Fibroblast of the aortic adventitia (primary cell): ENCODE data around the gene EPHB3. TPM values are rescaled to one million over a fixed set of nuclear protein-coding genes. Genes with fewer than 3 reads are reported as not detected.

Experiments used
- DNase-seq: peaks from one replicate; pipeline ENCODE4 v3.0.0-alpha.2; 2010; ENCODE audit warnings: low read depth
- H3K4me3 ChIP-seq: 2 replicates; pipeline ENCODE4 v1.5.1; 2011; ENCODE audit warnings: low read depth, mild to moderate bottlenecking, control low read depth, low read length, moderate library complexity
- total RNA-seq: library from RNA; depleted of rRNA; stranded (reverse); fragments of >200 nt; gene quantifications from 2 replicates; pipeline ENCODE4 v1.2.3, GENCODE V29; 2012; ENCODE audit warnings: low replicate concordance
- TF ChIP-seq, protein P1 (sequence below): IDR thresholded peaks from 2 replicates; pipeline ENCODE4 v1.5.1; 2011; ENCODE audit warnings: mild to moderate bottlenecking, low read length, control low read depth, inconsistent platforms; ENCODE audit not compliant: insufficient read depth

Gene EPHB3
- total RNA-seq, 1 donor, result 2.5 TPM

DNA sequence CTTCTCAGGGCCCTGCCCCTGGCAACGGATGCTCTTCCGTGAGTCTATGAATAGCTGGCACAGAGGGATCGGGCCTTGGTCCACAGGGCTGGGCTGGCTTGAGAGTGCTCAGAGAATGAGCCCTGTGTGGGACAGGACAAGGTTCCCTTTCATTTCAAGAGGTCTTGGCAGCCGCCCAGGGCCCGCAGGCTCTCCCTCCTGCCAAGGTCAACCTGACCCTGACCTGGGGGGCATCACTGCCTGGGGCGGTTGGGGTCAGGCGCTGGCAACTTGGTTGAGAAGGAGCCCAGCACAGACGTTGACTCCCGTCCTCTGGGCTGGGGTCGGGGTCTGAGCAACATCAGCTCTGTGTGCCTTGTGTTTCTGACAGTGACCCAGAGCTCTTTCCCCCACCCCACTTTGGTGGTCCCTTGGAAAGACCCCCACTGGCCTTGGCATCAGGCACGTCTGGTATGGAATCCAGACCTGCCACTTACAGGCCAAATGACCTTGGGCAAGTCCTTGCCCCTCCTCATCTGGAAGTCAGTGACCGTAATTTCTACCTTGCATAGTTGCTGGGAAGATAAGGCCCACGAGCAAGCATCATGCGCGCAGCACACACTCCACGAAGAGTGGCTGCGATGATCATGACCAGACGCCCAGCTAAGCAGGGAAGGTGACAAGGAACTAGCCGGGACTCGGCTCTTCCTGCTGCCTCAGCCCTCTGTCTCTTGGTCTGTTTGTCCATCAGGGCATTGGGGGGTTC is 36.4 kb downstream of the EPHB3 start:
- no peak overlapping the region for H3K4me3 ChIP-seq
- TF ChIP-seq, protein P1, sequence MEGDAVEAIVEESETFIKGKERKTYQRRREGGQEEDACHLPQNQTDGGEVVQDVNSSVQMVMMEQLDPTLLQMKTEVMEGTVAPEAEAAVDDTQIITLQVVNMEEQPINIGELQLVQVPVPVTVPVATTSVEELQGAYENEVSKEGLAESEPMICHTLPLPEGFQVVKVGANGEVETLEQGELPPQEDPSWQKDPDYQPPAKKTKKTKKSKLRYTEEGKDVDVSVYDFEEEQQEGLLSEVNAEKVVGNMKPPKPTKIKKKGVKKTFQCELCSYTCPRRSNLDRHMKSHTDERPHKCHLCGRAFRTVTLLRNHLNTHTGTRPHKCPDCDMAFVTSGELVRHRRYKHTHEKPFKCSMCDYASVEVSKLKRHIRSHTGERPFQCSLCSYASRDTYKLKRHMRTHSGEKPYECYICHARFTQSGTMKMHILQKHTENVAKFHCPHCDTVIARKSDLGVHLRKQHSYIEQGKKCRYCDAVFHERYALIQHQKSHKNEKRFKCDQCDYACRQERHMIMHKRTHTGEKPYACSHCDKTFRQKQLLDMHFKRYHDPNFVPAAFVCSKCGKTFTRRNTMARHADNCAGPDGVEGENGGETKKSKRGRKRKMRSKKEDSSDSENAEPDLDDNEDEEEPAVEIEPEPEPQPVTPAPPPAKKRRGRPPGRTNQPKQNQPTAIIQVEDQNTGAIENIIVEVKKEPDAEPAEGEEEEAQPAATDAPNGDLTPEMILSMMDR, result no peak
- DNase-seq, result no peak

DNA sequence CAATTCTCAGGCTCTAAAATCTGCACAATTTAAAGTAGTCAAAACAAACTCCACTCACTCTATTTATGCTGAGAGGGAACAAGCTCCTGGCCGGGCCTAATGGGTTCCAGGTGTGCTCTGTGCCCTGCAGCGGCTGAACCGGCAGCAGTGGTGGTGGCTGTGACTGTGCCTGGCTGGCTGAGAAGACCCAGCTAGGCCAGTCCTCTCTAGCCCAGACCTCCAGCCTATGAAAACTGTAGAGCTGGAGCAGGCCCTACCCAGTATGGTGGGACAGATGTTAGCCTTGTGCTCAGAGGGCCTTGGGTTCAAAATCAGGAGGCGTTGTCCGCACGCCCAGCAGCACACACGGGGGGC is 37.0 kb downstream of the EPHB3 start:
- TF ChIP-seq, protein P1, result no peak
- H3K4me3 ChIP-seq, result no peak overlapping the region
- DNase-seq, result no peak

DNA sequence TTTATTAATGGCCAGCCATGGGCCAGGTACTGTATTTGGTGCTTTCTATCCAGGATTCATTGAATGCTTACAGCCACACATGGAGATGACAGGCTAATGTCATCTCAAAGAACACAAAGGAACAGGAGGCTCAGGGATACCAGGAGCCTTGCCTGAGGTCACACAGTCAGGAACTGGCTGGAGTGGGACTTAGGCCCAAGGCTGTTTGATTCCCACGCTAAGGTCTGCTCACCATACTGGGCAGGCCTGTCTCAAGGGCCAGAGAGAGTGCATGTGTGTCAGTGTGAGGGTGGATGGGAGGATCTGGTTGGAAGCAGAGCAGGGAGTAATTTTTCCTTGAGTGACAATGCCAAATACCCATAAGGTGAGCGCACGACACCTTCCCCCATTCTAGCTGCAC is 37.6 kb downstream of the EPHB3 start:
- TF ChIP-seq, protein P1, result no peak
- DNase-seq, result no peak
- no peak overlapping the region for H3K4me3 ChIP-seq

DNA sequence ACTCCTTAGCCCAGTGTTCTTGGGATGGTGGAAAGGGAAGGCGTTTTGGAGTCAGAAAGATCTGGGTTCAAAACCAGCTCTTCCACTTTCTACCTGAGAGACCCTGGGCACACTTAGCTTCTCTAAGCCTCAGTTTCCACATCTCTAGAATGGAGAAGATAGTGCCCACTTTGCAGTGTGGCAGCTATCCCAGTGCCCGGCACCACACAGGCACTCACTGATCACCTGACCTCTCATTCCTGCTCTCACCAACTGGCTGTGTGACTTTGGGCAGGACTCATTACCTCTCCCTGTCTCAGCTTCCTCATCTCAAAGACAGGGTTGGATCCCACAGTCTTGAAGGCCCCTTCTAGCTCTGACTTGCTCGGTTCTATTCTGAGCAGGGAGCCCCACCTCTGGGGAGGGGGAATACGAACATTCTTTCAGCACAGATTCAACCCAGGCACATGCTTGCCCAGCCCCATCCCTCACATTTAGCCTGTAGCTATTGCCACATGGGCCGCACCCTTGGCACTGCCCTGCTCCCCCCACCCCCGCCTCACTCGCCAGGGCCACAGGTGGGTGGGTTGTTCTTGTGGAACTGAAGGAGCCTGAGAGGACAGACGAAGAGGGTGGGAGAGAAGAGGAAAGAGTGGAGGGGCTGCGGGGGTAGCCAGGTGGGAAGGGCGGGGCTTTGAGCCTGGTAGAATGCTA is 39.2 kb downstream of the EPHB3 start:
- H3K4me3 ChIP-seq, result no peak overlapping the region
- no peak for DNase-seq
- TF ChIP-seq, protein P1, result no peak

DNA sequence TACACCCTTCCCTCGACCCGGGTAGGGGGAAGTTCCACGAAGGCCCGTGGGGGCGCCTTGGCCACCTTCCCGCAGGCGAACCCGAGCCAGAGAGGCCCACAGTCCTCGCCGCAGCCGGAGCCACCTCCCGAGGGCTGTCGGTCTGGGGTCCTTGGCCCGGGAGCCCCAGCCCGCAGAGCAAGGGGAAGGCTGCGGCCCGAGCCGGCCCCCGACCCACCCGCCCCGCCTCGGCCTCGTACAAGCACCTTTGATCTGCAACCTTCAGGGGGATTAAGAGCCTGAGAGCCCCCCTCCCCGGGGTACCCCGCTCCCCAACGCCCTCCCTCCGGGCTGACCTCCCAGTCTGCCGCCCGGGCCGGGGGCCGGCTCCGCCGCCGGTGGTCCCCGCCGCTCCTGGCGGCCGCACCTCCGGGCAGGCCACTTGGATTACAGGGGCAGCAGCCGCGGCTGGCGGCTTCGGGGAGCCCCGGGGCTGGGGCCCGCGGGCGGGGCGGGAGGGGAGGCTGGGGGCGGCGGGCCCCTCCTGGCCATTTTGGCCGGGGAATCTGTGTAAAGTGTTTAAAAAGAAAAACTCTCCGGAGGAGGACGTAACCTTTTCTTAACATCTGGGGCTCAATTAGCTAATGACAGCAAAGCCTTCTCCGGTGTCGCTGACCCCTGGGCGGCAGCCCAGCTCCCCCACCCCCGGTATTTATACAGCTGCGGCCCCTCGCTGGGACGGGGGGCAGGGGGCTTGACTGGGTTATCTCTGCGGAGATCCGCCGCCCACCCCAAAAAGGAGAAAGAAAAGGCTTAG is 40.2 kb downstream of the EPHB3 start:
- TF ChIP-seq, protein P1, result no peak
- DNase-seq, result no peak
- no peak overlapping the region for H3K4me3 ChIP-seq

DNA sequence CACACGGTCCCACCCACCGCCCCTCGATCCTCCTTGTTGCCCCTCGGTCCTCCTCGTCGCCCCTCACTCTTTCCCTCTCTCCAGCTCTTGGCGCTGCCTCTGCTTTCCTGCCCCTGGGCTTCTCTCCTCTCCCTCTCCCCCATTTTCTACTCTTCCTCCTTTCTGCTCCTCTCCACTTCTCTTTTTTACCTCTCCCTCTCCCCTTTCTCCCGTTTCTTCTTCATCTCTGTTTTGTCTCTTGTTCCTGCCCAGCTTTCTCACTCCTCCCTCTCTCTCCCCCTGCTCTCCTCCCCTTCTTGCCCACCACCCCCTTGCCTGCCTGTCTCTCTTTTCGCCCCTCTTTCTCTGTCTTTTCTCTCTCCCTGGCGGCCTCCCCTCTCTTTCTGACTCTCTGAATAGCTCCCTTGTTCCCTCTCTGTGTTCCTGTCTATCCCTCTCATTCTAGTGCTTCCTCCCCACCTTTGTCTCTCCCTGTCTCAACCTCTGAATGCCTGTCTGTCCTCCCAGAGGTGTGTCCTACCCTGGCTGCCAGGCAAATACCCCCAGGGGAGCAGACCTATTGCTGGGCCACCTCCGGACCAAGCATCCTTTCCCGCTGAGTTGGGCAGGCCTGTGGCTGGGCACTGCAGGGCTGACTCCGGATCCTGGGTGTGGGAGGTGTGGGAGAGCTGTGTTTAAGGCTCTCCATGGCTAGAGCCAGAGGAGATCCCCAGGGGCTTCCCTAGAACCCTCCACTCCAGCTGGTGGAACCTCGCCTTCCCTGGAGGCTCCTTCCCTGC is 41.0 kb downstream of the EPHB3 start:
- H3K4me3 ChIP-seq, result no peak overlapping the region
- TF ChIP-seq, protein P1, result no peak
- no peak for DNase-seq
